Measurements from ENCODE around the gene SLC10A1.

Gene SLC10A1

GRCh38 chr14:69811227-69811867 is 14.3 kb upstream of the SLC10A1 start:
- no peaks in the 10 kb centered on the region for H3K9me3 ChIP-seq (ENCODE audit: control insufficient read depth, low read length)
- no peaks in the 10 kb centered on the region for H3K4me1 ChIP-seq (ENCODE audit: control insufficient read depth, insufficient read depth, low read length)
- H3K27me3 ChIP-seq (ENCODE audit: control insufficient read depth, insufficient read depth, low read length, poor library complexity, severe bottlenecking) = no peaks in the 10 kb centered on the region
- H3K27ac ChIP-seq (ENCODE audit: insufficient read depth, low read depth, low read length, poor library complexity, severe bottlenecking) = no peak overlapping the region
- whole genome bisulfite sequencing, 2 experiments = 91 to 94% methylated on average over 13 of the region's 13 CpGs
- no peaks in the 10 kb centered on the region for H3K36me3 ChIP-seq (ENCODE audit: control insufficient read depth, insufficient read depth, low read length)
- H3K4me3 ChIP-seq (ENCODE audit: insufficient read depth, low read depth, low read length) = no peak overlapping the region

DNA sequence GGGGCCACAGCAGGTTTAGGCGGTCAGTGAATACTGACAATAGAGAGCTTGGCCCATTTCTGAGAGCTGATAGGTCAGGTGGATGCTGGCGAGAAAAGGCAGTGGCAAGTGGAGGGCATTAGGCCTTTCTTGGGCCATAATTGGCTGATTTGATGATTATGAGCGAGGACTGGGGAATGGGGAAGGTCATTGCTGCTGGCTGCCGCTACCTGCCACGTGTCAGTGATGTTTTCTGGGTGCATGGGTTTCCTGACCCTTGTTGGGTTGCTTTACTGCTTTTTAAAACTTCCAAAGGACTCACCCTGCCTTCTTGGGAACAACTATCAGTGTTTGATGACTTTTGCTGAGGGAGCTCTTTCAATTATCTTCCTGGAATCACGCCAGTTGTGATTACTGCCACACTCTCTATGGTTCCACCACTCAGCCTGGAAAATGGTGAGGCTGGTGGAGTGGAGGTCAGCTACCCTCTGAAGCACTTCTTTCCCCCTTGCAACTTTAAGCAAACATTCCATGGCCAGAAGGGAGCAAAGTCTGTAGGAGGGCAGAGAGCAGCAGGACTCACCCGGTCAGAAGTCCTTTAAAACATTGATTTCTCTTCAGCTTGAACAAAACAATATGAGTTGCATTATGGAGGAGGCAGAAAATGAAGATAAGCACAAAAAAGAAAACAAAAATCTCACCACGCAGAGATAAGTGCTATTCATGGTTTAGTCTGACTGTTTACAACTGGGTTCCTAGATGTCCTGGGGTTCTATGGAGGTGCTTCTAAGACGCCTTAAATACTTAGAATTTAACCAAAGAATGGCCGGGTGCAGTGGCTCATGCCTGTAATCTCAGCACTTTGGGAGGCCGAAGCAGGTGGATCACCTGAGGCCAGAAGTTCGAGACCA is 12.1 kb upstream of the SLC10A1 start:
- no peak overlapping the region for H3K27ac ChIP-seq (ENCODE audit: insufficient read depth, low read depth, low read length, poor library complexity, severe bottlenecking)
- no peaks in the 10 kb centered on the region for H3K36me3 ChIP-seq (ENCODE audit: control insufficient read depth, insufficient read depth, low read length)
- H3K4me1 ChIP-seq (ENCODE audit: control insufficient read depth, insufficient read depth, low read length) = no peaks in the 10 kb centered on the region
- no peak overlapping the region for H3K4me3 ChIP-seq (ENCODE audit: insufficient read depth, low read depth, low read length)
- H3K27me3 ChIP-seq (ENCODE audit: control insufficient read depth, insufficient read depth, low read length, poor library complexity, severe bottlenecking) = no peaks in the 10 kb centered on the region
- 87 to 90% methylated on average over 11 to 12 of the region's 12 CpGs for WGBS, 2 experiments
- H3K9me3 ChIP-seq (ENCODE audit: control insufficient read depth, low read length) = no peaks in the 10 kb centered on the region

- H3K4me1 ChIP-seq (ENCODE audit: control insufficient read depth, insufficient read depth, low read length) = no peaks in the 10 kb centered on the region
- H3K4me3 ChIP-seq (ENCODE audit: insufficient read depth, low read depth, low read length) = no peak overlapping the region
- H3K27me3 ChIP-seq (ENCODE audit: control insufficient read depth, insufficient read depth, low read length, poor library complexity, severe bottlenecking) = no peaks in the 10 kb centered on the region
- H3K9me3 ChIP-seq (ENCODE audit: control insufficient read depth, low read length) = no peaks in the 10 kb centered on the region
- 91 to 100% methylated on average over 1 of the region's 1 CpG for WGBS, 2 experiments
- H3K27ac ChIP-seq (ENCODE audit: insufficient read depth, low read depth, low read length, poor library complexity, severe bottlenecking) = no peak overlapping the region
- H3K36me3 ChIP-seq (ENCODE audit: control insufficient read depth, insufficient read depth, low read length) = no peaks in the 10 kb centered on the region
Observed at GRCh38 chr14:69807192-69807591, 10.2 kb upstream of the SLC10A1 start.

DNA sequence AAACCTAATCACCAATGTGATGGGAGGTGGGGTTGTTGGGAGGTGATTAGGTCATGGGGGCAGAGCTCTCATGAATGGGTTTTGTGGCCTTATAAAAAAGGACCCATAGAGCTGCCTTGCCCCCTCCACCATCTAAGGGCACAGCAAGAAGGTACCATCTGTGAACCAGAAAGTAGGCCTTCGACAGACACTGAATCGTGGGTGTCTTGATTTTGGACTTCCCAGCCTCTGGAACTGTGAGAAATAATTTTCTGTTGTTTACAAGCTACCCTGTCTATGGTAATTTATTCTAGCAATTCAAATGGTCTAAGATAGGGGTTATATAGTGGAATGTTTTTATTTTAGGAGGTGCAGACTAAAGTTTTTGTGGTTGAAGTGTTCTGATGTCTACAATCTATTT is 7.9 kb upstream of the SLC10A1 start:
- WGBS, 2 experiments = 93 to 100% methylated on average over 2 of the region's 2 CpGs
- Histone ChIP-seq H3K4me3 (ENCODE audit: insufficient read depth, low read depth, low read length) (no peak overlapping the region), H3K27me3 (ENCODE audit: control insufficient read depth, insufficient read depth, low read length, poor library complexity, severe bottlenecking) (no peaks in the 10 kb centered on the region), H3K4me1 (ENCODE audit: control insufficient read depth, insufficient read depth, low read length) (no peaks in the 10 kb centered on the region), H3K27ac (ENCODE audit: insufficient read depth, low read depth, low read length, poor library complexity, severe bottlenecking) (no peak overlapping the region), H3K9me3 (ENCODE audit: control insufficient read depth, low read length) (no peaks in the 10 kb centered on the region), H3K36me3 (ENCODE audit: control insufficient read depth, insufficient read depth, low read length) (no peaks in the 10 kb centered on the region)

DNA sequence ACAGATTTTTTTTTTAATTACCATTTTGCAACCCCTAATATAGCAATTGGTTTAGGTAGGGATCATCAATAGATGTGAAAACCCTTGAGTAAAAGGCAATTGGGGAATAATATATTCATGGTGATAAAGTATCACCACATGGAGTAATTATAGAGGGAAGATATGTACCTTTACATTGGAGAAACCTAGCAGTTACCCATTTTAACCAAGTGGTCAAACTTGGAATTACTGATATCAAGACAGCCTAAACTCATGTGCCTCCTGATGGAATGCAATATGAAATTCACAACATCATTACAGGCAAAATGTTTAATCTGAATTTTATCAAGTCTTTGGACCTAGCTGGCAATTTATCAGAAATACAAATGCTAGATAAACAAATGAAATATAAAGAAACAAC is 6.7 kb upstream of the SLC10A1 start:
- Histone ChIP-seq H3K4me1 (ENCODE audit: control insufficient read depth, insufficient read depth, low read length) (peaks cover 10% of the 10 kb centered on the region), H3K4me3 (ENCODE audit: insufficient read depth, low read depth, low read length) (no peak overlapping the region), H3K36me3 (ENCODE audit: control insufficient read depth, insufficient read depth, low read length) (no peaks in the 10 kb centered on the region), H3K27ac (ENCODE audit: insufficient read depth, low read depth, low read length, poor library complexity, severe bottlenecking) (no peak overlapping the region), H3K9me3 (ENCODE audit: control insufficient read depth, low read length) (no peaks in the 10 kb centered on the region), H3K27me3 (ENCODE audit: control insufficient read depth, insufficient read depth, low read length, poor library complexity, severe bottlenecking) (no peaks in the 10 kb centered on the region)

GRCh38 chr14:69798339-69798735 is 1.3 kb upstream of the SLC10A1 start:
- Histone ChIP-seq H3K27me3 (ENCODE audit: control insufficient read depth, insufficient read depth, low read length, poor library complexity, severe bottlenecking) (no peaks in the 10 kb centered on the region), H3K36me3 (ENCODE audit: control insufficient read depth, insufficient read depth, low read length) (no peaks in the 10 kb centered on the region), H3K4me3 (ENCODE audit: insufficient read depth, low read depth, low read length) (no peak overlapping the region), H3K27ac (ENCODE audit: insufficient read depth, low read depth, low read length, poor library complexity, severe bottlenecking) (no peak overlapping the region), H3K4me1 (ENCODE audit: control insufficient read depth, insufficient read depth, low read length) (peaks cover 10% of the 10 kb centered on the region), H3K9me3 (ENCODE audit: control insufficient read depth, low read length) (no peaks in the 10 kb centered on the region)
- 96 to 98% methylated on average over 4 of the region's 4 CpGs for WGBS, 2 experiments

GRCh38 chr14:69797573-69798338 is 715 bp upstream of the SLC10A1 start:
- H3K27me3 ChIP-seq (ENCODE audit: control insufficient read depth, insufficient read depth, low read length, poor library complexity, severe bottlenecking) = no peaks in the 10 kb centered on the region
- H3K4me3 ChIP-seq (ENCODE audit: insufficient read depth, low read depth, low read length) = no peak overlapping the region
- H3K36me3 ChIP-seq (ENCODE audit: control insufficient read depth, insufficient read depth, low read length) = no peaks in the 10 kb centered on the region
- H3K27ac ChIP-seq (ENCODE audit: insufficient read depth, low read depth, low read length, poor library complexity, severe bottlenecking) = no peak overlapping the region
- H3K4me1 ChIP-seq (ENCODE audit: control insufficient read depth, insufficient read depth, low read length) = peaks cover 10% of the 10 kb centered on the region
- WGBS, 2 experiments = 85 to 87% methylated on average over 5 of the region's 5 CpGs
- H3K9me3 ChIP-seq (ENCODE audit: control insufficient read depth, low read length) = no peaks in the 10 kb centered on the region

GRCh38 chr14:69795691-69796090 is 1.4 kb downstream of the SLC10A1 start:
- Histone ChIP-seq H3K27ac (ENCODE audit: insufficient read depth, low read depth, low read length, poor library complexity, severe bottlenecking) (no peak overlapping the region), H3K4me1 (ENCODE audit: control insufficient read depth, insufficient read depth, low read length) (peaks cover 10% of the 10 kb centered on the region), H3K4me3 (ENCODE audit: insufficient read depth, low read depth, low read length) (no peak overlapping the region), H3K9me3 (ENCODE audit: control insufficient read depth, low read length) (no peaks in the 10 kb centered on the region), H3K36me3 (ENCODE audit: control insufficient read depth, insufficient read depth, low read length) (no peaks in the 10 kb centered on the region), H3K27me3 (ENCODE audit: control insufficient read depth, insufficient read depth, low read length, poor library complexity, severe bottlenecking) (no peaks in the 10 kb centered on the region)
- WGBS, 2 experiments = 92 to 94% methylated on average over 4 of the region's 4 CpGs

GRCh38 chr14:69794791-69795190 is 2.2 kb downstream of the SLC10A1 start:
- Histone ChIP-seq H3K27ac (ENCODE audit: insufficient read depth, low read depth, low read length, poor library complexity, severe bottlenecking) (no peak overlapping the region), H3K27me3 (ENCODE audit: control insufficient read depth, insufficient read depth, low read length, poor library complexity, severe bottlenecking) (no peaks in the 10 kb centered on the region), H3K9me3 (ENCODE audit: control insufficient read depth, low read length) (no peaks in the 10 kb centered on the region), H3K4me1 (ENCODE audit: control insufficient read depth, insufficient read depth, low read length) (peaks cover 10% of the 10 kb centered on the region), H3K4me3 (ENCODE audit: insufficient read depth, low read depth, low read length) (no peak overlapping the region), H3K36me3 (ENCODE audit: control insufficient read depth, insufficient read depth, low read length) (no peaks in the 10 kb centered on the region)
- 89 to 92% methylated on average over 3 of the region's 3 CpGs for WGBS, 2 experiments

- Histone ChIP-seq H3K9me3 (ENCODE audit: control insufficient read depth, low read length) (no peaks in the 10 kb centered on the region), H3K4me3 (ENCODE audit: insufficient read depth, low read depth, low read length) (no peak overlapping the region), H3K27ac (ENCODE audit: insufficient read depth, low read depth, low read length, poor library complexity, severe bottlenecking) (no peak overlapping the region), H3K27me3 (ENCODE audit: control insufficient read depth, insufficient read depth, low read length, poor library complexity, severe bottlenecking) (no peaks in the 10 kb centered on the region), H3K4me1 (ENCODE audit: control insufficient read depth, insufficient read depth, low read length) (no peaks in the 10 kb centered on the region), H3K36me3 (ENCODE audit: control insufficient read depth, insufficient read depth, low read length) (no peaks in the 10 kb centered on the region)
- 96% methylated on average over 7 of the region's 7 CpGs for WGBS, 2 experiments
Observed at GRCh38 chr14:69792887-69793421, 4.1 kb downstream of the SLC10A1 start.

Measured in ectodermal cell (in vitro differentiated cells).